Measurements from ENCODE around the gene UPF3B.
"Not testable (repeated sequence)": the region's sequence is repeated elsewhere in the genome, so short reads cannot be mapped to it uniquely, and the experiment has no call there.

- TF ChIP-seq EP300, CTCF, POLR2A, POLR2AphosphoS5 (IDR thresholded peaks at IDR 0.05): not testable (repeated sequence)
These were observed 44.3 kb downstream of the UPF3B start for GRCh38 chrX:119808461-119808860.

All from sigmoid colon (tissue), 4 donors.